Stomach (tissue), 4 donors: Measurements from ENCODE around the gene HIP1.

Experiments
- EP300 ChIP-seq: sonication (generic); formaldehyde crosslinking; IDR thresholded peaks from one replicate; pipeline ENCODE4 v1.6.1; 2017; ENCODE audit warnings: antibody characterized with exemption
- POLR2A ChIP-seq, 4 donors: fragments of 450-650 bp; IDR thresholded peaks; one replicate each; pipeline ENCODE4 v1.6.1; 2016; ENCODE audit warnings: antibody characterized with exemption in 4 of 4, control low read depth in 2 of 4, mild to moderate bottlenecking in 1 of 4, moderate library complexity in 1 of 4
- TF ChIP-seq, protein P1 (sequence below), 7 experiments: fragments of 450-650 bp in 4 of 7; fragments of 200-600 bp in 3 of 7; sonication (generic) in 3 of 7; IDR thresholded peaks; one replicate each; pipeline ENCODE4 v1.5.1; 2016 to 2019; ENCODE audit warnings: antibody characterized with exemption in 7 of 7, control low read depth in 2 of 7, mild to moderate bottlenecking in 1 of 7

DNA sequence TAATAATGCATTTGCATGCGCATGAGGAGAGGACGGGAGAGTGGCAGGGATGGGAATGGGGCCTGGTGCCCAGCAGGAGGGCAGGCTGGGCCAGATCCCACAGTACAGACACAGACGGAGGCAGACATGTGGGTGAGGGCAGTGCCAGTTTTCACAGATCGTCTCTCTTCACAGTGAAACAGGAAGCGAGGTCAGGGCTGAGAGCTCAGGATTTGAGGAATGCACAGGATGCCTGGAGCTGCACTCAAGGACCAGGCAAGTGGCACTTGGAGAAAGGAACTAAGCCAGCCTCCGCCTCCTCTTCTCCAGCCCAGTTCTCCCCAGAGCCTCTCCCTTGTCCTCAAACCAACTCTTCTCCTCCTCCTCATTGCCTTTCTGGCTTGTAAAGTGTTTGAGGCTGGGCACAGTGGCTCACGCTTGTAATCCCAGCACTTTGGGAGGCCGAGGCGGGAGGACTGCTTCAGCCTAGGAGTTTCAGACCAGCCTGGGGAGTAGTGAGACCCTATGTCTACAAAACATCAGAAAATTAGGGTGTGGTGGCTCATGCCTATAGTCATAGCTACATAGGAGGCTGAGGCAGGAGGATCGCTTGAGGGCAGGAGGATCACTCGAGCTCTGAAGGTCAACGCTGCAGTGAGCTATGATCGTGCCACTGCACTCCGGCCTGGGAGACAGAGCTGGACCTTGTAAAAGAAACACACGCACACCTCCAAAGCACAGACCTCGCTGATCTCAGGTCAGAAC, 115.2 kb downstream of the HIP1 start:
- TF ChIP-seq, protein P1, sequence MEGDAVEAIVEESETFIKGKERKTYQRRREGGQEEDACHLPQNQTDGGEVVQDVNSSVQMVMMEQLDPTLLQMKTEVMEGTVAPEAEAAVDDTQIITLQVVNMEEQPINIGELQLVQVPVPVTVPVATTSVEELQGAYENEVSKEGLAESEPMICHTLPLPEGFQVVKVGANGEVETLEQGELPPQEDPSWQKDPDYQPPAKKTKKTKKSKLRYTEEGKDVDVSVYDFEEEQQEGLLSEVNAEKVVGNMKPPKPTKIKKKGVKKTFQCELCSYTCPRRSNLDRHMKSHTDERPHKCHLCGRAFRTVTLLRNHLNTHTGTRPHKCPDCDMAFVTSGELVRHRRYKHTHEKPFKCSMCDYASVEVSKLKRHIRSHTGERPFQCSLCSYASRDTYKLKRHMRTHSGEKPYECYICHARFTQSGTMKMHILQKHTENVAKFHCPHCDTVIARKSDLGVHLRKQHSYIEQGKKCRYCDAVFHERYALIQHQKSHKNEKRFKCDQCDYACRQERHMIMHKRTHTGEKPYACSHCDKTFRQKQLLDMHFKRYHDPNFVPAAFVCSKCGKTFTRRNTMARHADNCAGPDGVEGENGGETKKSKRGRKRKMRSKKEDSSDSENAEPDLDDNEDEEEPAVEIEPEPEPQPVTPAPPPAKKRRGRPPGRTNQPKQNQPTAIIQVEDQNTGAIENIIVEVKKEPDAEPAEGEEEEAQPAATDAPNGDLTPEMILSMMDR (IDR thresholded peaks at IDR 0.05) = no peak
- no peak for TF ChIP-seq POLR2A (IDR thresholded peaks at IDR 0.05)
- no peak for TF ChIP-seq EP300
